Loucy (cell line): Measurements from ENCODE around the gene GCGR.

ENCODE experiments used
- EZH2phosphoT487 ChIP-seq: fragments of 200-600 bp; IDR thresholded peaks from 2 replicates; pipeline ENCODE4 v1.6.1; 2018; ENCODE audit warnings: antibody characterized with exemption, mild to moderate bottlenecking, moderate library complexity, borderline replicate concordance
- TF ChIP-seq, protein P1 (sequence below): fragments of 200-600 bp; sonication (generic); conservative IDR thresholded peaks from 2 replicates; pipeline ENCODE4 v1.5.1; 2014; ENCODE audit warnings: mild to moderate bottlenecking, antibody characterized with exemption, low read length

DNA sequence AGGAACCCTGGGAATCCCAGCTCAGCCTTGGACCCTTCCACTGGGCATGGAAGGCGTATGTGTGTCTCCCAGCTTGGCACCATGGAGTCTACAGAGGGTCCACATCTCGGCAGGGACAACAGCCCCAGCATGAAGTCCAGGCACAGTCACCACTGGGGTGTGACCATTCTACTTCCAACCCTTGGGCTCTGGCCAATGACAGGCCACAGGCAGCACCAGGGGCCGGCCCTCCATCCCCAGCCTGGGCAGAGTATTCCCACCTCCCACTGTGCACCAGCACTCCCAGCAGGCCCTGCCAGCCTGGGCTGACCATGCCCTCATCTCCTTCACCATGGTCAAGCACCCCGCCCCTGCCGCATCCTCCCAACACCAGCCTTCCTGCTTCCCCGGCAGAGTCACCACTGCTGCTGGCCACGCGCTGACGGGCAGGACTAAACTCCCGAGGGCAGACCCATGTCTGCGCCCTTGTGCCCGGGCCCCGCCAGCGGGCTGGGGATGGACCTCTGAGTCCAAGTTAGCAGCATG, 40.4 kb downstream of the GCGR start:
- TF ChIP-seq, protein P1, sequence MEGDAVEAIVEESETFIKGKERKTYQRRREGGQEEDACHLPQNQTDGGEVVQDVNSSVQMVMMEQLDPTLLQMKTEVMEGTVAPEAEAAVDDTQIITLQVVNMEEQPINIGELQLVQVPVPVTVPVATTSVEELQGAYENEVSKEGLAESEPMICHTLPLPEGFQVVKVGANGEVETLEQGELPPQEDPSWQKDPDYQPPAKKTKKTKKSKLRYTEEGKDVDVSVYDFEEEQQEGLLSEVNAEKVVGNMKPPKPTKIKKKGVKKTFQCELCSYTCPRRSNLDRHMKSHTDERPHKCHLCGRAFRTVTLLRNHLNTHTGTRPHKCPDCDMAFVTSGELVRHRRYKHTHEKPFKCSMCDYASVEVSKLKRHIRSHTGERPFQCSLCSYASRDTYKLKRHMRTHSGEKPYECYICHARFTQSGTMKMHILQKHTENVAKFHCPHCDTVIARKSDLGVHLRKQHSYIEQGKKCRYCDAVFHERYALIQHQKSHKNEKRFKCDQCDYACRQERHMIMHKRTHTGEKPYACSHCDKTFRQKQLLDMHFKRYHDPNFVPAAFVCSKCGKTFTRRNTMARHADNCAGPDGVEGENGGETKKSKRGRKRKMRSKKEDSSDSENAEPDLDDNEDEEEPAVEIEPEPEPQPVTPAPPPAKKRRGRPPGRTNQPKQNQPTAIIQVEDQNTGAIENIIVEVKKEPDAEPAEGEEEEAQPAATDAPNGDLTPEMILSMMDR, result no peak
- no peak for TF ChIP-seq EZH2phosphoT487
